Epithelial cell of proximal tubule (primary cell): ENCODE measurements around the gene TEX13D. TPM values are rescaled to one million over a fixed set of nuclear protein-coding genes. Genes with fewer than 3 reads are reported as not detected.

Experiments used
- DNase-seq: peaks from one replicate; pipeline ENCODE4 v3.0.0-alpha.2; 2011; ENCODE audit warnings: low read depth
- H3K4me3 ChIP-seq: 2 replicates; pipeline ENCODE4 v1.5.1; 2011; ENCODE audit warnings: low read depth, mild to moderate bottlenecking, low read length
- CTCF ChIP-seq: conservative IDR thresholded peaks from 2 replicates; pipeline ENCODE4 v1.5.1; 2012; ENCODE audit warnings: low read depth, mild to moderate bottlenecking, low read length
- total RNA-seq: library from RNA; depleted of rRNA; stranded (reverse); fragments of >200 nt; gene quantifications from 2 replicates; pipeline ENCODE4 v1.2.3, GENCODE V29; 2015

TEX13D gene
- total RNA-seq, 1 donor from 2014 or later = not detected

- no peak for DNase-seq
- H3K4me3 ChIP-seq = no peak overlapping the region
- TF ChIP-seq CTCF = no peak
These were observed 40.9 kb downstream of the TEX13D start for GRCh38 chrX:124373348-124373747.

GRCh38 chrX:124378643-124379042 lies 46.2 kb downstream of the TEX13D start:
- no peak for TF ChIP-seq CTCF
- DNase-seq = no peak
- no peak overlapping the region for H3K4me3 ChIP-seq

GRCh38 chrX:124383354-124383753 lies 50.9 kb downstream of the TEX13D start:
- no peak for TF ChIP-seq CTCF
- no peak overlapping the region for H3K4me3 ChIP-seq
- no peak for DNase-seq

- H3K4me3 ChIP-seq = no peak overlapping the region
- DNase-seq = no peak
- TF ChIP-seq CTCF = no peak
These were observed 53.9 kb downstream of the TEX13D start for GRCh38 chrX:124386401-124386800.

Other genes with a start within 250 kb of the TEX13D start
- not detected in 2 replicates for gene SH2D1A, start 13.9 kb downstream of the TEX13D start, total RNA-seq